Subcutaneous adipose tissue (tissue), 4 donors: ENCODE data around the gene LRFN2. TPM values are rescaled to one million over a fixed set of nuclear protein-coding genes. Genes with fewer than 3 reads are reported as not detected.

Experiments used
- CTCF ChIP-seq: fragments of 450-650 bp; IDR thresholded peaks from one replicate; pipeline ENCODE4 v1.5.1; 2016; ENCODE audit warnings: low read depth, mild to moderate bottlenecking, control low read depth, antibody characterized with exemption, moderate library complexity
- total RNA-seq, 4 donors: library from RNA; depleted of rRNA; stranded (reverse); fragments of >200 nt; gene quantifications; one replicate each; pipeline ENCODE4 v1.1.0, GENCODE V29; 2016

Gene LRFN2
- total RNA-seq, 4 donors from 2014 or later = not detected

DNA sequence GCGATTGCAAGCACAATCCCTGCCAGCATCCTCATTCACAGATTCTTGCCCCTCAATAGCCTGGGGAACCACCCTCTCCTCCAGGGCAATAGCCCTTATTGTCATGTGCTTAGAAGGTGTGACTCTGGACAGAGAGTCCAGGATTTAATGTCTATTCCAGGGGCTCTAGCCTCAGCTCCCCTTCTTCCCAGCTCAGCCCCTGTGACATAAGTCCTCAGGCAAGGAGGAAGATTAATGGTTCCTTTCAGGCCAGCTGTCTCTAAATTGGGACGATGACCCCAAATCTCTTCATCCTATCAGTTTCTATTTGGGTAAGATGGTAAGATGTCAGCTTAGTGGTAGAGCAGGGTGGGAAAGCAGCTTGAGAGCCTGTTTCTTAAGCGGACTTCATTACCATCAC is 8.1 kb downstream of the LRFN2 start:
- no peak for TF ChIP-seq CTCF

GRCh38 chr6:40577672-40578071 is 9.5 kb downstream of the LRFN2 start:
- TF ChIP-seq CTCF = no peak

GRCh38 chr6:40573221-40573620 is 13.9 kb downstream of the LRFN2 start:
- no peak for TF ChIP-seq CTCF

DNA sequence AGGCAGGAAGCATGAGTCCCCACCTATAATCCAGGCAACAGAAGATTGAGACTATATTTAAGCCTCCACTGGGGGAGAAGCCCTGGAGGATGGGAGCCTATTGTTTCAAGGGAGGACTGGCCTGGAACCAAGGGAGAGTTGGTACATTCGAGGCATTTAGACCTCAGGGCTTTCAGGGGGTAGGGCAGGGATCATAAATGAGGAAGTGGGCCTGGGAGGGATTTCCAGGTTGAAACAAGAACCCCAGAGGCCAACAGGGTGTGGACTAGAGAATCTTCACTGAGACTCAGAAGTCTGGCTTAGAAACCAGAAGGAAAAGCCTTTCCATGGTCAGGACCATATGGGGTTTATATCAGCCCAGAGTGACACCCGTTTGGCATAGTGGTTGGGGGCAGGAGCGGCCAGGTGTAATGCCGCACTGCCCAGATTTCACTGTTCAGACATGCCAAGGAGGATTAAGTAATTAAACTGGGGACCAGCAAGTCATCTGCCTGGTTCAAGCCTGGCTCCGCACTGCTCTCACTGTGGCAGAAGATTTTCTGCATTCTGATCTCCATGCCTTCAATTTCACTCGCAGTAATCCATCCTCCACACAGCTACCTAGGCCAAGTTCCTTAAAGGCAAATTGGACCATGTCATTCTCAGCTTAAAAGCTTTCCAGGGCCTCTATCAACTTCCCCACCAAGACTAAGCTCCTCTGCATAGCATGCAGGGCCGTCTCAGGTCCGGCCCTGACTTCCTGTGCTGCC is 17.8 kb downstream of the LRFN2 start:
- TF ChIP-seq CTCF = no peak

GRCh38 chr6:40568062-40568708 is 19.0 kb downstream of the LRFN2 start:
- no peak for TF ChIP-seq CTCF

DNA sequence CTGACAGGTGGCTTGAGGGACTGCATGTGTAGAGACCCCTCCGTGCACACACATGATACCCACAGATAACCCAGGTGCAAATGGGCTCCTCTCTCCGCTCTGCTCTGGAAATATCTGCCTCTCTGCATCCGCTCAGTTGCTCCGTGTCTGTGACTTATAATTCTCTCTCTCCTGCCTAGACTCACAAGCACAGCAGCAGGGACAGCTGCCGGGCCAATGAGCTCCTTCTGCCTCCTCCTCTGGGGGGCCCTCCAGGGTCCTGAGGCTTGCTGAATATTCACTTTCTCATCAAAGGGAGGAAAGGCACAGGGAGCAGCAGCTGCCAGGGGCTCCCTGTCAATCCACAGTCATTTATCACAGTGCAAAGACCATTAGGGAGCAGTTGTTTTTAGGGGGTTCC is 24.1 kb downstream of the LRFN2 start:
- no peak for TF ChIP-seq CTCF

GRCh38 chr6:40559056-40559455 is 28.1 kb downstream of the LRFN2 start:
- TF ChIP-seq CTCF = no peak
